HepG2 (cell line): ENCODE results near the gene PTPN12.
"Not testable (repeated sequence)": the region's sequence is repeated elsewhere in the genome, so short reads cannot be mapped to it uniquely, and the experiment has no call there.

ENCODE experiments used
- TGIF2 ChIP-seq: IDR thresholded peaks from 2 replicates; pipeline ENCODE4 v1.6.1; 2016; ENCODE audit warnings: control low read depth, missing compliant biosample characterization
- ZBTB21 ChIP-seq: sonication (generic); formaldehyde crosslinking; IDR thresholded peaks from 2 replicates; pipeline ENCODE4 v1.4.0; 2020; ENCODE audit warnings: missing genetic modification reagents
- ZFP90 ChIP-seq: sonication (generic); formaldehyde crosslinking; IDR thresholded peaks from 2 replicates; pipeline ENCODE4 v1.8.0; 2022; ENCODE audit warnings: missing genetic modification reagents, mild to moderate bottlenecking, inconsistent platforms, borderline replicate concordance
- ZNF121 ChIP-seq: sonication (generic); formaldehyde crosslinking; IDR thresholded peaks from 2 replicates; pipeline ENCODE4 v1.5.0; 2020; ENCODE audit warnings: mild to moderate bottlenecking, missing genetic modification reagents

GRCh38 chr7:77532732-77533131 lies 4.4 kb upstream of the PTPN12 start:
- TF ChIP-seq ZNF121 (CRISPR knock-in tag); TGIF2; ZBTB21; ZFP90 (CRISPR knock-in tag): not testable (repeated sequence)
